ENCODE measurements around the gene ZBTB34.

ZBTB34 gene

GRCh38 chr9:126914458-126915280 lies 54.2 kb downstream of the ZBTB34 start, which contains the start of gene RALGPS1:
RALGPS1 (plus strand) TSS chr9:126914782; CDS start chr9:126962290, 47,508 bp downstream.
- H3K27ac ChIP-seq (ENCODE audit: low read length): no peak within 1 kb of the TSS
- no peaks in the 10 kb centered on the region for H3K9me3 ChIP-seq (ENCODE audit: control insufficient read depth, low read depth, low read length)
- peak within 1 kb of the TSS; percentile 63 for H3K4me3 ChIP-seq (ENCODE audit: low read length)
- no peaks in the 10 kb centered on the region for H3K36me3 ChIP-seq (ENCODE audit: control insufficient read depth, low read depth, low read length)
- no peak within 1 kb of the TSS for H3K9ac ChIP-seq (ENCODE audit: low read length)
- H3K4me1 ChIP-seq (ENCODE audit: control insufficient read depth, low read depth, low read length): peaks cover 19% of the 10 kb centered on the region
- H3K27me3 ChIP-seq (ENCODE audit: control insufficient read depth, insufficient read depth, low read length): peaks cover 32% of the 10 kb centered on the region

GRCh38 chr9:126915281-126915816 lies 54.9 kb downstream of the ZBTB34 start:
- Histone ChIP-seq H3K9ac (ENCODE audit: low read length) (no peak overlapping the region), H3K27ac (ENCODE audit: low read length) (no peak overlapping the region), H3K36me3 (ENCODE audit: control insufficient read depth, low read depth, low read length) (no peaks in the 10 kb centered on the region), H3K9me3 (ENCODE audit: control insufficient read depth, low read depth, low read length) (no peaks in the 10 kb centered on the region), H3K27me3 (ENCODE audit: control insufficient read depth, insufficient read depth, low read length) (peaks cover 32% of the 10 kb centered on the region), H3K4me3 (ENCODE audit: low read length) (peak overlapping the region; percentile 63), H3K4me1 (ENCODE audit: control insufficient read depth, low read depth, low read length) (peaks cover 19% of the 10 kb centered on the region)

- H3K9me3 ChIP-seq (ENCODE audit: control insufficient read depth, low read depth, low read length): no peaks in the 10 kb centered on the region
- peak overlapping the region; percentile 63 for H3K4me3 ChIP-seq (ENCODE audit: low read length)
- peaks cover 19% of the 10 kb centered on the region for H3K4me1 ChIP-seq (ENCODE audit: control insufficient read depth, low read depth, low read length)
- H3K27ac ChIP-seq (ENCODE audit: low read length): no peak overlapping the region
- peaks cover 32% of the 10 kb centered on the region for H3K27me3 ChIP-seq (ENCODE audit: control insufficient read depth, insufficient read depth, low read length)
- H3K9ac ChIP-seq (ENCODE audit: low read length): no peak overlapping the region
- no peaks in the 10 kb centered on the region for H3K36me3 ChIP-seq (ENCODE audit: control insufficient read depth, low read depth, low read length)
Observed at GRCh38 chr9:126915846-126916543, 55.6 kb downstream of the ZBTB34 start.

GRCh38 chr9:126916909-126917308 lies 56.5 kb downstream of the ZBTB34 start:
- H3K9ac ChIP-seq (ENCODE audit: low read length): no peak overlapping the region
- H3K36me3 ChIP-seq (ENCODE audit: control insufficient read depth, low read depth, low read length): no peaks in the 10 kb centered on the region
- no peak overlapping the region for H3K4me3 ChIP-seq (ENCODE audit: low read length)
- H3K27ac ChIP-seq (ENCODE audit: low read length): no peak overlapping the region
- peaks cover 32% of the 10 kb centered on the region for H3K27me3 ChIP-seq (ENCODE audit: control insufficient read depth, insufficient read depth, low read length)
- H3K4me1 ChIP-seq (ENCODE audit: control insufficient read depth, low read depth, low read length): peaks cover 19% of the 10 kb centered on the region
- no peaks in the 10 kb centered on the region for H3K9me3 ChIP-seq (ENCODE audit: control insufficient read depth, low read depth, low read length)

- H3K9ac ChIP-seq (ENCODE audit: low read length): no peak overlapping the region
- no peaks in the 10 kb centered on the region for H3K9me3 ChIP-seq (ENCODE audit: control insufficient read depth, low read depth, low read length)
- no peaks in the 10 kb centered on the region for H3K36me3 ChIP-seq (ENCODE audit: control insufficient read depth, low read depth, low read length)
- no peak overlapping the region for H3K27ac ChIP-seq (ENCODE audit: low read length)
- H3K4me1 ChIP-seq (ENCODE audit: control insufficient read depth, low read depth, low read length): peaks cover 19% of the 10 kb centered on the region
- no peak overlapping the region for H3K4me3 ChIP-seq (ENCODE audit: low read length)
- peaks cover 11% of the 10 kb centered on the region for H3K27me3 ChIP-seq (ENCODE audit: control insufficient read depth, insufficient read depth, low read length)
Observed at GRCh38 chr9:126919193-126919592, 58.8 kb downstream of the ZBTB34 start.

- no peaks in the 10 kb centered on the region for H3K4me1 ChIP-seq (ENCODE audit: control insufficient read depth, low read depth, low read length)
- no peaks in the 10 kb centered on the region for H3K9me3 ChIP-seq (ENCODE audit: control insufficient read depth, low read depth, low read length)
- no peaks in the 10 kb centered on the region for H3K36me3 ChIP-seq (ENCODE audit: control insufficient read depth, low read depth, low read length)
- no peak overlapping the region for H3K4me3 ChIP-seq (ENCODE audit: low read length)
- no peak overlapping the region for H3K9ac ChIP-seq (ENCODE audit: low read length)
- H3K27me3 ChIP-seq (ENCODE audit: control insufficient read depth, insufficient read depth, low read length): no peaks in the 10 kb centered on the region
- H3K27ac ChIP-seq (ENCODE audit: low read length): no peak overlapping the region
Observed at GRCh38 chr9:126925876-126926275, 65.4 kb downstream of the ZBTB34 start.

- Histone ChIP-seq H3K27ac (ENCODE audit: low read length) (no peak overlapping the region), H3K9ac (ENCODE audit: low read length) (no peak overlapping the region), H3K4me1 (ENCODE audit: control insufficient read depth, low read depth, low read length) (no peaks in the 10 kb centered on the region), H3K4me3 (ENCODE audit: low read length) (no peak overlapping the region), H3K9me3 (ENCODE audit: control insufficient read depth, low read depth, low read length) (no peaks in the 10 kb centered on the region), H3K36me3 (ENCODE audit: control insufficient read depth, low read depth, low read length) (no peaks in the 10 kb centered on the region), H3K27me3 (ENCODE audit: control insufficient read depth, insufficient read depth, low read length) (no peaks in the 10 kb centered on the region)
Observed at GRCh38 chr9:126926364-126926763, 65.9 kb downstream of the ZBTB34 start.

- Histone ChIP-seq H3K4me1 (ENCODE audit: control insufficient read depth, low read depth, low read length) (no peaks in the 10 kb centered on the region), H3K9me3 (ENCODE audit: control insufficient read depth, low read depth, low read length) (no peaks in the 10 kb centered on the region), H3K4me3 (ENCODE audit: low read length) (no peak overlapping the region), H3K27ac (ENCODE audit: low read length) (no peak overlapping the region), H3K36me3 (ENCODE audit: control insufficient read depth, low read depth, low read length) (no peaks in the 10 kb centered on the region), H3K27me3 (ENCODE audit: control insufficient read depth, insufficient read depth, low read length) (no peaks in the 10 kb centered on the region), H3K9ac (ENCODE audit: low read length) (no peak overlapping the region)
Observed at GRCh38 chr9:126927419-126927818, 67.0 kb downstream of the ZBTB34 start.

- Histone ChIP-seq H3K4me3 (ENCODE audit: low read length) (no peak overlapping the region), H3K27ac (ENCODE audit: low read length) (no peak overlapping the region), H3K9me3 (ENCODE audit: control insufficient read depth, low read depth, low read length) (no peaks in the 10 kb centered on the region), H3K4me1 (ENCODE audit: control insufficient read depth, low read depth, low read length) (peaks cover 9% of the 10 kb centered on the region), H3K36me3 (ENCODE audit: control insufficient read depth, low read depth, low read length) (no peaks in the 10 kb centered on the region), H3K27me3 (ENCODE audit: control insufficient read depth, insufficient read depth, low read length) (no peaks in the 10 kb centered on the region), H3K9ac (ENCODE audit: low read length) (no peak overlapping the region)
Observed at GRCh38 chr9:126932871-126933321, 72.5 kb downstream of the ZBTB34 start.

- Histone ChIP-seq H3K9ac (ENCODE audit: low read length) (no peak overlapping the region), H3K36me3 (ENCODE audit: control insufficient read depth, low read depth, low read length) (no peaks in the 10 kb centered on the region), H3K4me3 (ENCODE audit: low read length) (no peak overlapping the region), H3K27me3 (ENCODE audit: control insufficient read depth, insufficient read depth, low read length) (no peaks in the 10 kb centered on the region), H3K4me1 (ENCODE audit: control insufficient read depth, low read depth, low read length) (peaks cover 9% of the 10 kb centered on the region), H3K9me3 (ENCODE audit: control insufficient read depth, low read depth, low read length) (no peaks in the 10 kb centered on the region), H3K27ac (ENCODE audit: low read length) (no peak overlapping the region)
Observed at GRCh38 chr9:126933334-126933980, 73.0 kb downstream of the ZBTB34 start.

- no peaks in the 10 kb centered on the region for H3K36me3 ChIP-seq (ENCODE audit: control insufficient read depth, low read depth, low read length)
- H3K27ac ChIP-seq (ENCODE audit: low read length): no peak overlapping the region
- no peaks in the 10 kb centered on the region for H3K27me3 ChIP-seq (ENCODE audit: control insufficient read depth, insufficient read depth, low read length)
- no peaks in the 10 kb centered on the region for H3K9me3 ChIP-seq (ENCODE audit: control insufficient read depth, low read depth, low read length)
- peaks cover 9% of the 10 kb centered on the region for H3K4me1 ChIP-seq (ENCODE audit: control insufficient read depth, low read depth, low read length)
- H3K4me3 ChIP-seq (ENCODE audit: low read length): no peak overlapping the region
- H3K9ac ChIP-seq (ENCODE audit: low read length): no peak overlapping the region
Observed at GRCh38 chr9:126934441-126934840, 74.0 kb downstream of the ZBTB34 start.

Measured in iPS-18a (cell line).